ENCODE results near the gene DZIP1L. TPM values are rescaled to one million over a fixed set of nuclear protein-coding genes. Genes with fewer than 3 reads are reported as not detected.

The DZIP1L gene
- total and polyA plus RNA-seq, 2 donors from 2014 or later: 2.9 to 22.3 TPM

GRCh38 chr3:138125548-138126221 is 10.3 kb upstream of the DZIP1L start:
- H3K4me1 ChIP-seq (ENCODE audit: control insufficient read depth in 2 of 3, insufficient read depth in 2 of 3, low read depth in 1 of 3, low read length in 3 of 3): peaks cover 0 to 6% (median 0%) of the 10 kb centered on the region in 3 donors
- peaks cover 0 to 6% (median 0%) of the 10 kb centered on the region in 3 donors for H3K9me3 ChIP-seq (ENCODE audit: control insufficient read depth in 2 of 3, insufficient read depth in 1 of 3, low read length in 3 of 3)
- FAIRE-seq (no peak), DNase-seq (peak in 4 of 5 donors; percentile 45 to 77 (median 60))
- H3K9ac ChIP-seq (ENCODE audit: low read length in 3 of 3): no peak overlapping the region
- intact Hi-C loops (cut with DNase I): no loop called here
- TF ChIP-seq CTCF (IDR thresholded peaks at IDR 0.05; ENCODE audit: borderline replicate concordance, extremely low read depth, insufficient read depth): no peak
- no peak overlapping the region for H3K4me3 ChIP-seq (ENCODE audit: low read length in 3 of 3)
- no peaks in the 10 kb centered on the region for H3K36me3 ChIP-seq (ENCODE audit: control insufficient read depth in 2 of 3, insufficient read depth in 3 of 3, low read length in 3 of 3)
- no peak overlapping the region for H3K27ac ChIP-seq (ENCODE audit: low read depth in 2 of 2, low read length in 2 of 2)
- H3K27me3 ChIP-seq (ENCODE audit: control insufficient read depth, insufficient read depth, low read length): no peaks in the 10 kb centered on the region

- no peak overlapping the region for H3K4me3 ChIP-seq (ENCODE audit: low read length in 3 of 3)
- H3K4me1 ChIP-seq (ENCODE audit: control insufficient read depth in 2 of 3, insufficient read depth in 2 of 3, low read depth in 1 of 3, low read length in 3 of 3): peaks cover 0 to 6% (median 0%) of the 10 kb centered on the region in 3 donors
- no peaks in the 10 kb centered on the region for H3K27me3 ChIP-seq (ENCODE audit: control insufficient read depth, insufficient read depth, low read length)
- no peak overlapping the region for H3K9ac ChIP-seq (ENCODE audit: low read length in 3 of 3)
- DNase-seq: no peak
- intact Hi-C loops (cut with DNase I): no loop called here
- no peak overlapping the region for H3K27ac ChIP-seq (ENCODE audit: low read depth in 2 of 2, low read length in 2 of 2)
- H3K9me3 ChIP-seq (ENCODE audit: control insufficient read depth in 2 of 3, insufficient read depth in 1 of 3, low read length in 3 of 3): peaks cover 0 to 6% (median 0%) of the 10 kb centered on the region in 3 donors
- TF ChIP-seq CTCF (IDR thresholded peaks at IDR 0.05; ENCODE audit: borderline replicate concordance, extremely low read depth, insufficient read depth): no peak
- H3K36me3 ChIP-seq (ENCODE audit: control insufficient read depth in 2 of 3, insufficient read depth in 3 of 3, low read length in 3 of 3): no peaks in the 10 kb centered on the region
- FAIRE-seq: no peak
Observed at GRCh38 chr3:138124706-138125355, 9.4 kb upstream of the DZIP1L start.

- no peak for TF ChIP-seq CTCF (IDR thresholded peaks at IDR 0.05; ENCODE audit: borderline replicate concordance, extremely low read depth, insufficient read depth)
- FAIRE-seq (no peak), DNase-seq (no peak)
- no peaks in the 10 kb centered on the region for H3K36me3 ChIP-seq (ENCODE audit: control insufficient read depth in 2 of 3, insufficient read depth in 3 of 3, low read length in 3 of 3)
- H3K9me3 ChIP-seq (ENCODE audit: control insufficient read depth in 2 of 3, insufficient read depth in 1 of 3, low read length in 3 of 3): peaks cover 0 to 6% (median 0%) of the 10 kb centered on the region in 3 donors
- no peak overlapping the region for H3K9ac ChIP-seq (ENCODE audit: low read length in 3 of 3)
- H3K27me3 ChIP-seq (ENCODE audit: control insufficient read depth, insufficient read depth, low read length): no peaks in the 10 kb centered on the region
- no peak overlapping the region for H3K27ac ChIP-seq (ENCODE audit: low read depth in 2 of 2, low read length in 2 of 2)
- peaks cover 0 to 6% (median 0%) of the 10 kb centered on the region in 3 donors for H3K4me1 ChIP-seq (ENCODE audit: control insufficient read depth in 2 of 3, insufficient read depth in 2 of 3, low read depth in 1 of 3, low read length in 3 of 3)
- H3K4me3 ChIP-seq (ENCODE audit: low read length in 3 of 3): no peak overlapping the region
- intact Hi-C loops (cut with DNase I): no loop called here
Observed at GRCh38 chr3:138124188-138124587, 8.8 kb upstream of the DZIP1L start.
